BE2C (cell line): Measurements from ENCODE around the gene OR2L5. TPM values are rescaled to one million over a fixed set of nuclear protein-coding genes. Genes with fewer than 3 reads are reported as not detected.

Experiments
- DNase-seq: peaks from one replicate; pipeline ENCODE4 v3.0.0-alpha.2; 2020
- H3K27me3 ChIP-seq: fragments of 250-450 bp; sonication (Bioruptor Pico); 2 replicates; pipeline ENCODE4 v1.5.1; 2020; ENCODE audit warnings: mild to moderate bottlenecking
- H3K36me3 ChIP-seq: fragments of 250-450 bp; sonication (Bioruptor Pico); 2 replicates; pipeline ENCODE4 v1.5.1; 2020; ENCODE audit warnings: mild to moderate bottlenecking
- H3K4me1 ChIP-seq: fragments of 250-450 bp; sonication (Bioruptor Pico); 2 replicates; pipeline ENCODE4 v1.5.1; 2020
- H3K4me3 ChIP-seq: 2 replicates; pipeline ENCODE4 v1.5.1; 2011; ENCODE audit warnings: low read depth, low read length
- H3K9me3 ChIP-seq: fragments of 250-450 bp; sonication (Bioruptor Pico); 2 replicates; pipeline ENCODE4 v1.5.1; 2020
- CTCF ChIP-seq: IDR thresholded peaks from 2 replicates; pipeline ENCODE4 v1.5.1; 2012; ENCODE audit warnings: mild to moderate bottlenecking, low read depth, low read length
- polyA plus RNA-seq: library from polyadenylated mRNA; unstranded; fragments of >200 nt; gene quantifications from one replicate; pipeline ENCODE4 v1.2.1, GENCODE V29; 2012; ENCODE audit warnings: low read depth, missing spikeins; ENCODE audit not compliant: insufficient read length, insufficient read depth

Gene OR2L5
- not detected for polyA plus RNA-seq

- Histone ChIP-seq H3K36me3 (no peaks in the 10 kb centered on the region), H3K9me3 (no peaks in the 10 kb centered on the region; the same call in 1 of the 2 replicates), H3K4me3 (no peak within 1 kb of the TSS), H3K4me1 (no peaks in the 10 kb centered on the region), H3K27me3 (no peaks in the 10 kb centered on the region)
- no peak for TF ChIP-seq CTCF
- DNase-seq: no peak
Measured at GRCh38 chr1:248013229-248013710, at the start of gene OR2L5. Gene OR2L5, plus strand, starts transcription at chr1:248013660. Its CDS starts 8,288 bp downstream, at chr1:248021948.

- no peaks in the 10 kb centered on the region for H3K9me3 ChIP-seq
- DNase-seq: no peak
- no peaks in the 10 kb centered on the region for H3K27me3 ChIP-seq
- TF ChIP-seq CTCF: no peak
- H3K4me3 ChIP-seq: no peak within 1 kb of the TSS
- H3K4me1 ChIP-seq: no peaks in the 10 kb centered on the region
- no peaks in the 10 kb centered on the region for H3K36me3 ChIP-seq
Measured at GRCh38 chr1:247964933-247965332, 48.5 kb upstream of the OR2L5 start, which contains the start of gene OR2AK2. Gene OR2AK2, plus strand, starts transcription at chr1:247965233. Its CDS starts 144 bp downstream, at chr1:247965377.

GRCh38 chr1:247966532-247967204, 46.8 kb upstream of the OR2L5 start:
- TF ChIP-seq CTCF: no peak
- Histone ChIP-seq H3K9me3 (no peaks in the 10 kb centered on the region), H3K36me3 (no peaks in the 10 kb centered on the region), H3K27me3 (no peaks in the 10 kb centered on the region), H3K4me3 (no peak overlapping the region), H3K4me1 (no peaks in the 10 kb centered on the region)
- DNase-seq: no peak

- no peak overlapping the region for H3K4me3 ChIP-seq
- H3K9me3 ChIP-seq: no peaks in the 10 kb centered on the region
- H3K4me1 ChIP-seq: no peaks in the 10 kb centered on the region
- H3K36me3 ChIP-seq: no peaks in the 10 kb centered on the region
- no peaks in the 10 kb centered on the region for H3K27me3 ChIP-seq
- DNase-seq: no peak
- no peak for TF ChIP-seq CTCF
Measured at GRCh38 chr1:247992986-247993385, 20.5 kb upstream of the OR2L5 start.

- Histone ChIP-seq H3K4me3 (no peak overlapping the region), H3K4me1 (no peaks in the 10 kb centered on the region), H3K9me3 (no peaks in the 10 kb centered on the region), H3K36me3 (no peaks in the 10 kb centered on the region), H3K27me3 (no peaks in the 10 kb centered on the region)
- no peak for TF ChIP-seq CTCF
- no peak for DNase-seq
Measured at GRCh38 chr1:247998811-247999210, 14.6 kb upstream of the OR2L5 start.

- no peaks in the 10 kb centered on the region for H3K9me3 ChIP-seq
Measured at GRCh38 chr1:248000169-248000568, 13.3 kb upstream of the OR2L5 start.

More at GRCh38 chr1:248000169-248000568, 13.3 kb upstream of the OR2L5 start:
- no peak for DNase-seq
- no peaks in the 10 kb centered on the region for H3K4me1 ChIP-seq
- TF ChIP-seq CTCF: no peak
- H3K4me3 ChIP-seq: no peak overlapping the region
- H3K36me3 ChIP-seq: no peaks in the 10 kb centered on the region
- H3K27me3 ChIP-seq: no peaks in the 10 kb centered on the region
